ENCODE data around the gene STK11IP. TPM values are rescaled to one million over a fixed set of nuclear protein-coding genes. Genes with fewer than 3 reads are reported as not detected.

STK11IP gene
- polyA plus RNA-seq, 1 donor from 2014 or later = 54.9 TPM

DNA sequence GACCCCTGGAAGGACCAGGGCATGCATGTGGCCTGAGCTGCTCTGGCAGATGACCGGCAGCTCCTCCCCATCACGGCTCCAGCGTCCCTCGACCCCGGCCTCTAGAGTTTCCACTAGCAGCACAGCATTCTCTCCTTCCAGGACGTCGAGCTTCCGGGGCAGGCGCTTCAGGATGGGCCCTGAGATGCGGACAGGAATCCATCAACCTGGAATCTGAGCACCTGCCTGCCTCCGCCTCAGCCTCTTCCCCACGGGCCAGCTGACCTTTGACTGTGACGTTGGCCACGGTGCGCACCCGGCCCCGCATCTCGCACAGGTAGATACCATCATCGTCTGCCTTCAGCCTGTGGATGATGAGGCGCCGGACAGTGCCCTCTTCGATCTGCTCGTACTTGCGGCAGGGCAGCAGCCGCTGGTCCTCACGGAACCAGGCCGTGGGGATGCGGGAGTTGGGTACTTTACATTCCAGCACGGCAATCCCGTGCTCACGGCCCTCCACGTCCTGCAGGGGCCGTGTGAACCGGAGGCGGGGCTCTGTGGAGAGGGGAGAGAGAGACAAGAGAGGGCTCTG is 29.8 kb upstream of the STK11IP start:
- Histone ChIP-seq H3K27me3 (ENCODE audit: insufficient read depth, low read depth, low read length) (no peaks in the 10 kb centered on the region), H3K9me2 (ENCODE audit: insufficient read depth, low read length) (no peaks in the 10 kb centered on the region), H3K27ac (ENCODE audit: low read length) (no peak overlapping the region), H3K9ac (ENCODE audit: low read length) (no peak overlapping the region), H4K20me1 (ENCODE audit: insufficient read depth) (no peaks in the 10 kb centered on the region), H3F3A (ENCODE audit: insufficient read depth, low read length, poor library complexity, severe bottlenecking) (no peaks in the 10 kb centered on the region), H3K9me3 (ENCODE audit: low read length) (no peaks in the 10 kb centered on the region), H3K36me3 (ENCODE audit: insufficient read depth, low read length) (no peaks in the 10 kb centered on the region), H3K4me3 (ENCODE audit: low read length) (no peak overlapping the region), H3K79me2 (replicated peaks; ENCODE audit: insufficient read depth, low read length) (peaks cover 5% of the 10 kb centered on the region), H3K4me2 (ENCODE audit: low read length) (no peak overlapping the region), H2AFZ (ENCODE audit: low read depth, low read length) (no peak overlapping the region)
- TF ChIP-seq TAF1 (IDR thresholded peaks at IDR 0.05; ENCODE audit: low read depth) = no peak
- no peak for TF ChIP-seq POLR2AphosphoS5 (IDR thresholded peaks at IDR 0.05)
- TF ChIP-seq, protein P1, sequence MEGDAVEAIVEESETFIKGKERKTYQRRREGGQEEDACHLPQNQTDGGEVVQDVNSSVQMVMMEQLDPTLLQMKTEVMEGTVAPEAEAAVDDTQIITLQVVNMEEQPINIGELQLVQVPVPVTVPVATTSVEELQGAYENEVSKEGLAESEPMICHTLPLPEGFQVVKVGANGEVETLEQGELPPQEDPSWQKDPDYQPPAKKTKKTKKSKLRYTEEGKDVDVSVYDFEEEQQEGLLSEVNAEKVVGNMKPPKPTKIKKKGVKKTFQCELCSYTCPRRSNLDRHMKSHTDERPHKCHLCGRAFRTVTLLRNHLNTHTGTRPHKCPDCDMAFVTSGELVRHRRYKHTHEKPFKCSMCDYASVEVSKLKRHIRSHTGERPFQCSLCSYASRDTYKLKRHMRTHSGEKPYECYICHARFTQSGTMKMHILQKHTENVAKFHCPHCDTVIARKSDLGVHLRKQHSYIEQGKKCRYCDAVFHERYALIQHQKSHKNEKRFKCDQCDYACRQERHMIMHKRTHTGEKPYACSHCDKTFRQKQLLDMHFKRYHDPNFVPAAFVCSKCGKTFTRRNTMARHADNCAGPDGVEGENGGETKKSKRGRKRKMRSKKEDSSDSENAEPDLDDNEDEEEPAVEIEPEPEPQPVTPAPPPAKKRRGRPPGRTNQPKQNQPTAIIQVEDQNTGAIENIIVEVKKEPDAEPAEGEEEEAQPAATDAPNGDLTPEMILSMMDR (IDR thresholded peaks at IDR 0.05; ENCODE audit: poor library complexity, severe bottlenecking) = no peak

DNA sequence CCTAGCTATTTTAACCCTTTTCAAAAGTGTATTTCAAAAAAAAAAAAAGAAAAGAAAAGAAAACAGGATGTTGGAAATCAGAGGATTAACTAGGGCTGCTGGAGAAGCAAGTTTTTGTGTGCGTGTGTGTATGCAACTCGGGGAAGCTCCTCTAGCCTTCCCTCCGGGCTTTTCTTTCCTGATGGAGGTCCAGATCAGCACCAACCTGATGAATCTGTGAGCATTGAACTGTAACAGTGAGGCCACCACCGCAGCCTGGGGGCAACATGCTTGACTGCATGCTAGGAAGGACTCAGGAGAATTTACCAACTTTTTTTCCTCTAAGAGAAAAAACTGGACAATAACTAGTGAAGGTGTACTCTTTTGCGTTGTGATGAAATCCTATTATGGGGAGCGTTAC is 28.6 kb upstream of the STK11IP start:
- no peak for TF ChIP-seq SMC3 (conservative IDR thresholded peaks at IDR 0.05; ENCODE audit: poor library complexity)
- TF ChIP-seq MXI1 (conservative IDR thresholded peaks at IDR 0.05; ENCODE audit: poor library complexity, severe bottlenecking) = no peak
- TF ChIP-seq EZH2 (IDR thresholded peaks at IDR 0.05; ENCODE audit: borderline replicate concordance, insufficient read depth, low read length, poor library complexity, severe bottlenecking) = no peak
- no peak for TF ChIP-seq EP300 (conservative IDR thresholded peaks at IDR 0.05; ENCODE audit: poor library complexity, severe bottlenecking)
- no peak for TF ChIP-seq POLR2AphosphoS5 (IDR thresholded peaks at IDR 0.05)
- no peak for TF ChIP-seq RAD21 (conservative IDR thresholded peaks at IDR 0.05)
- TF ChIP-seq, protein P1 (IDR thresholded peaks at IDR 0.05; ENCODE audit: poor library complexity, severe bottlenecking) = no peak
- TF ChIP-seq, protein P2, sequence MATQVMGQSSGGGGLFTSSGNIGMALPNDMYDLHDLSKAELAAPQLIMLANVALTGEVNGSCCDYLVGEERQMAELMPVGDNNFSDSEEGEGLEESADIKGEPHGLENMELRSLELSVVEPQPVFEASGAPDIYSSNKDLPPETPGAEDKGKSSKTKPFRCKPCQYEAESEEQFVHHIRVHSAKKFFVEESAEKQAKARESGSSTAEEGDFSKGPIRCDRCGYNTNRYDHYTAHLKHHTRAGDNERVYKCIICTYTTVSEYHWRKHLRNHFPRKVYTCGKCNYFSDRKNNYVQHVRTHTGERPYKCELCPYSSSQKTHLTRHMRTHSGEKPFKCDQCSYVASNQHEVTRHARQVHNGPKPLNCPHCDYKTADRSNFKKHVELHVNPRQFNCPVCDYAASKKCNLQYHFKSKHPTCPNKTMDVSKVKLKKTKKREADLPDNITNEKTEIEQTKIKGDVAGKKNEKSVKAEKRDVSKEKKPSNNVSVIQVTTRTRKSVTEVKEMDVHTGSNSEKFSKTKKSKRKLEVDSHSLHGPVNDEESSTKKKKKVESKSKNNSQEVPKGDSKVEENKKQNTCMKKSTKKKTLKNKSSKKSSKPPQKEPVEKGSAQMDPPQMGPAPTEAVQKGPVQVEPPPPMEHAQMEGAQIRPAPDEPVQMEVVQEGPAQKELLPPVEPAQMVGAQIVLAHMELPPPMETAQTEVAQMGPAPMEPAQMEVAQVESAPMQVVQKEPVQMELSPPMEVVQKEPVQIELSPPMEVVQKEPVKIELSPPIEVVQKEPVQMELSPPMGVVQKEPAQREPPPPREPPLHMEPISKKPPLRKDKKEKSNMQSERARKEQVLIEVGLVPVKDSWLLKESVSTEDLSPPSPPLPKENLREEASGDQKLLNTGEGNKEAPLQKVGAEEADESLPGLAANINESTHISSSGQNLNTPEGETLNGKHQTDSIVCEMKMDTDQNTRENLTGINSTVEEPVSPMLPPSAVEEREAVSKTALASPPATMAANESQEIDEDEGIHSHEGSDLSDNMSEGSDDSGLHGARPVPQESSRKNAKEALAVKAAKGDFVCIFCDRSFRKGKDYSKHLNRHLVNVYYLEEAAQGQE (IDR thresholded peaks at IDR 0.05; ENCODE audit: borderline replicate concordance) = no peak
- TF ChIP-seq TAF1 (IDR thresholded peaks at IDR 0.05; ENCODE audit: low read depth) = no peak
- H3K79me2 ChIP-seq (replicated peaks; ENCODE audit: insufficient read depth, low read length) = peaks cover 5% of the 10 kb centered on the region

More for the DNA sequence above, 28.6 kb upstream of the STK11IP start:
- no peaks in the 10 kb centered on the region for H3F3A ChIP-seq (ENCODE audit: insufficient read depth, low read length, poor library complexity, severe bottlenecking)
- no peaks in the 10 kb centered on the region for H4K20me1 ChIP-seq (ENCODE audit: insufficient read depth)
- H3K9ac ChIP-seq (ENCODE audit: low read length) = no peak overlapping the region
- H3K4me3 ChIP-seq (ENCODE audit: low read length) = no peak overlapping the region
- H3K9me3 ChIP-seq (ENCODE audit: low read length) = no peaks in the 10 kb centered on the region
- no peak overlapping the region for H2AFZ ChIP-seq (ENCODE audit: low read depth, low read length)
- no peaks in the 10 kb centered on the region for H3K9me2 ChIP-seq (ENCODE audit: insufficient read depth, low read length)
- no peak overlapping the region for H3K27ac ChIP-seq (ENCODE audit: low read length)
- H3K27me3 ChIP-seq (ENCODE audit: insufficient read depth, low read depth, low read length) = no peaks in the 10 kb centered on the region
- H3K4me2 ChIP-seq (ENCODE audit: low read length) = no peak overlapping the region
- no peaks in the 10 kb centered on the region for H3K36me3 ChIP-seq (ENCODE audit: insufficient read depth, low read length)
